K562 (cell line): ENCODE results near the gene INS. TPM values are rescaled to one million over a fixed set of nuclear protein-coding genes. Genes with fewer than 3 reads are reported as not detected.
A peak's percentile ranks its signal among the peaks of the same experiment; 100 is the strongest.

Experiments used
- ATAC-seq: fragments of 200-7000 bp; cut with Tn5 transposase; 3 replicates; pipeline ENCODE4 v1.9.1; 2020; ENCODE audit warnings: moderate library complexity
- BruUV-seq: library from RNA; stranded (reverse); fragments of 400-500 nt; replicated peaks from 2 replicates; lab custom pipeline; 2021; lab: Mats Ljungman, UMichigan
- CTCF ChIA-PET: fragments of 300-600 bp; formaldehyde crosslinking; extraction: SDS; loops from one replicate; lab custom pipeline; 2021; ENCODE audit warnings: low intra/inter-chr PET ratio; lab: Yijun Ruan, JAX
- POLR2A ChIA-PET: fragments of 300-600, 350-650 bp; sonication (Branson Sonifier 250); formaldehyde crosslinking; extraction: SDS; loops from one replicate; lab custom pipeline; 2021; ENCODE audit warnings: antibody characterized with exemption, inconsistent platforms; lab: Yijun Ruan, JAX
- DNase-seq, 4 experiments: peaks; one replicate each; pipeline versions ENCODE4 v3.0.0 to v3.0.0-alpha.2; 2011 to 2018; ENCODE audit warnings: low spot score in 3 of 4, mixed read lengths in 3 of 4; ENCODE audit errors: extremely low read depth in 1 of 4
- FAIRE-seq: peaks from 2 replicates; lab custom pipeline; 2011; peaks lifted over from hg19 to GRCh38; lab: Jason Lieb, UNC
- H2AFZ ChIP-seq: 2 replicates; pipeline ENCODE4 v1.6.0; 2011; ENCODE audit warnings: low read depth, low read length, control low read depth, inconsistent platforms
- H3K27ac ChIP-seq: fragments of 200-600 bp; 3 replicates; pipeline ENCODE4 v1.8.0; 2011; ENCODE audit warnings: low read depth, mild to moderate bottlenecking, control low read depth, inconsistent platforms, low read length, moderate library complexity, mixed read lengths; ENCODE audit errors: extremely low read depth
- H3K27me3 ChIP-seq, 2 experiments: fragments of 300-600 bp in 1 of 2; 2 replicates in 1 of 2; 3 replicates in 1 of 2; pipeline versions ENCODE4 v1.6.0 to v1.8.0; 2011; ENCODE audit warnings: inconsistent platforms in 2 of 2, low read length in 2 of 2, mild to moderate bottlenecking in 1 of 2, mixed read lengths in 1 of 2, moderate library complexity in 1 of 2; ENCODE audit not compliant: control insufficient read depth in 2 of 2, insufficient read depth in 2 of 2
- H3K36me3 ChIP-seq: fragments of 300-600 bp; 3 replicates; pipeline ENCODE4 v1.8.0; 2011; ENCODE audit warnings: mild to moderate bottlenecking, low read length, inconsistent platforms; ENCODE audit not compliant: control insufficient read depth, insufficient read depth
- H3K4me1 ChIP-seq, 2 experiments: fragments of 200-600 bp in 1 of 2; replicated peaks in 1 of 2; 2 replicates in 1 of 2; 3 replicates in 1 of 2; pipeline versions ENCODE4 v1.5.1 to v1.8.0; 2011; ENCODE audit warnings: inconsistent platforms in 2 of 2, low read length in 2 of 2, mild to moderate bottlenecking in 1 of 2, mixed read lengths in 1 of 2, moderate library complexity in 1 of 2; ENCODE audit not compliant: control insufficient read depth in 2 of 2, insufficient read depth in 2 of 2
- H3K4me2 ChIP-seq: 2 replicates; pipeline ENCODE4 v1.6.1; 2011; ENCODE audit warnings: low read length, control low read depth, inconsistent platforms, mixed read lengths; ENCODE audit not compliant: insufficient read depth
- H3K4me3 ChIP-seq: fragments of 200-600 bp; sonication (generic), shearing (Covaris generic); 2 replicates; pipeline ENCODE4 v1.5.1; 2016; ENCODE audit warnings: control low read depth, inconsistent platforms
- H3K79me2 ChIP-seq: fragments of 200-600 bp; 3 replicates; pipeline ENCODE4 v1.8.0; 2011; ENCODE audit warnings: low read length, inconsistent platforms; ENCODE audit not compliant: control insufficient read depth, insufficient read depth
- H3K9ac ChIP-seq, 2 experiments: 2 replicates each; pipeline versions ENCODE4 v1.6.0 to v1.6.1; 2011; ENCODE audit warnings: low read depth in 2 of 2, low read length in 2 of 2, control low read depth in 1 of 2, inconsistent platforms in 1 of 2, mild to moderate bottlenecking in 1 of 2, mixed read lengths in 1 of 2; ENCODE audit not compliant: insufficient read depth in 1 of 2
- H3K9me1 ChIP-seq: one replicate; pipeline ENCODE4 v1.6.0; 2011; ENCODE audit warnings: inconsistent platforms, mild to moderate bottlenecking, low read length, moderate library complexity; ENCODE audit not compliant: control insufficient read depth, insufficient read depth
- H3K9me3 ChIP-seq: replicated peaks from 2 replicates; pipeline ENCODE4 v1.5.1; 2011; ENCODE audit warnings: low read depth, low read length, inconsistent platforms; ENCODE audit not compliant: control insufficient read depth, insufficient read depth
- H4K20me1 ChIP-seq: replicated peaks from 2 replicates; pipeline ENCODE4 v1.6.1; 2011; ENCODE audit warnings: low read length, inconsistent platforms, mixed read lengths; ENCODE audit not compliant: control insufficient read depth, insufficient read depth
- CHCHD3 ChIP-seq: fragments of 250-450 bp; sonication (Bioruptor Pico); IDR thresholded peaks from 2 replicates; pipeline ENCODE4 v2.1.2; 2022; ENCODE audit warnings: mild to moderate bottlenecking
- THAP7 ChIP-seq: fragments of 250-450 bp; sonication (Bioruptor Pico); IDR thresholded peaks from 2 replicates; pipeline ENCODE4 v1.5.0; 2021
- WGBS: fragments of 100-300 bp; shearing (Covaris generic); methylation state at CpG from one replicate; pipeline ENCODE4 v1.1.6; 2016; ENCODE audit warnings: low coverage, mixed read lengths; ENCODE audit not compliant: insufficient coverage; ENCODE audit errors: missing lambda C conversion rate; 5-methylcytosine and 5-hydroxymethylcytosine counted together
- in situ Hi-C: fragments of 300-500 bp; cut with MboI; formaldehyde crosslinking; loops from 4 replicates; pipeline ENCODE4 v1.15.0; 2018; ENCODE audit warnings: inconsistent platforms, mixed read lengths
- intact Hi-C: fragments of 100-400 bp; cut with micrococcal nuclease; formaldehyde crosslinking; loops from 2 replicates; pipeline ENCODE4 v1.14.2; 2022
- microRNA counts: library from miRNA; unstranded; fragments of <30 nt; microRNA quantifications from one replicate; lab custom pipeline; 2016
- microRNA-seq: library from miRNA; unstranded; fragments of <30 nt; microRNA quantifications from one replicate; pipeline ENCODE4, GENCODE V29; 2018; ENCODE audit warnings: borderline microRNAs expressed
- polyA plus RNA-seq, 8 experiments: library from polyadenylated mRNA; depleted of rRNA in 4 of 8; stranded (reverse) in 5 of 8; unstranded in 3 of 8; fragments of >200 nt; fragmentation: Nextera tagmentation in 2 of 8; fragmentation: Illumina TruSeq in 1 of 8; extraction: Ambion mirVana in 2 of 8; extraction: Trizol in 1 of 8; gene quantifications; 2 replicates each; pipeline versions ENCODE4 v1.2.1 to v1.2.3, GENCODE V29; 2011 to 2014; ENCODE audit warnings: inconsistent platforms in 1 of 8, missing spikeins in 1 of 8
- small RNA-seq: library from RNA; depleted of rRNA; stranded (forward); fragments of <200 nt; gene quantifications from one replicate; pipeline ENCODE3, GENCODE V24; 2014
- total RNA-seq, 7 experiments: library from RNA; depleted of rRNA in 6 of 7; stranded (reverse); fragments of >200 nt in 6 of 7; fragmentation: Illumina TruSeq in 2 of 7; extraction: Trizol in 2 of 7; gene quantifications; 2 replicates each; pipeline versions ENCODE4 v1.2.1 to v1.2.3, GENCODE V29; 2011 to 2021; ENCODE audit warnings: low replicate concordance in 1 of 7

The INS gene
- total and polyA plus RNA-seq, 9 of the 15 experiments (the other 6 are each of a cell fraction or from before 2014, with no cell fraction given) = not detected

- Histone ChIP-seq H3K9me1 (no peaks in the 10 kb centered on the region), H3K27ac (no peak overlapping the region), H4K20me1 (peaks cover 3% of the 10 kb centered on the region; the same call in 1 of the 2 replicates), H3K27me3 (peaks cover 7 to 50% of the 10 kb centered on the region in 2 experiments; a peak in 3 of 5 replicates), H3K4me3 (no peak overlapping the region), H3K36me3 (no peaks in the 10 kb centered on the region), H3K4me1 (peaks cover 0 to 11% of the 10 kb centered on the region in 2 experiments; a peak in 1 of 5 replicates), H3K9ac (no peak overlapping the region), H3K79me2 (no peaks in the 10 kb centered on the region), H2AFZ (no peak overlapping the region), H3K4me2 (no peak overlapping the region), H3K9me3 (no peaks in the 10 kb centered on the region)
- ATAC-seq = no peak
- no peak for FAIRE-seq
- WGBS = 13% methylated on average over 12 of the region's 12 CpGs
- TF ChIP-seq THAP7 (CRISPR knock-in tag) = no peak
- no peak for TF ChIP-seq CHCHD3 (CRISPR knock-in tag)
- CTCF ChIA-PET = no interaction called here
- no peak for DNase-seq
- in situ Hi-C loops = no loop called here
- POLR2A ChIA-PET = interaction anchor here (0.6 kb wide), 1 partner anchor 177 kb away, joined by 3 read pairs; no protein-coding TSS in a partner anchor
- intact Hi-C loops = no loop called here
- no TSS peak for BruUV-seq
These were observed 50.5 kb downstream of the INS start for GRCh38 chr11:2110521-2110920.

MicroRNAs encoded within 50 kb of the gene (microRNA counts, 767-probe panel; counts per million panel counts)
- 870 counts per million, percentile 17 among the panel's probes with 10 or more counts for microRNA hsa-miR-483-3p (lab: Ali Mortazavi, UCI)
- microRNA hsa-miR-483-5p (lab: Ali Mortazavi, UCI) = not detected

Small RNA genes lying within 50 kb of the gene (microRNA-seq; reads per million reads assigned to microRNA genes)
- gene MIR4686 = not detected
- 0.27 reads per million for gene MIR483

Small RNA genes lying within 50 kb of the gene (small RNA-seq; reads per million reads assigned to genes)
- gene MIR4686 (not detected), gene MIR483 (not detected)

Other genes starting within 250 kb of the INS start
Only the 7 nearest of the 10 such genes appear.
- gene MRPL23, start 213.9 kb downstream of the INS start, total RNA-seq (2014; rRNA removed) = 109 and 128 TPM in 2 replicates
- gene MRPL23, start 213.9 kb downstream of the INS start, total RNA-seq (2014; rRNA removed; fragmentation: Illumina TruSeq; extraction: Trizol) = 17.5 and 22.7 TPM in 2 replicates
- gene MRPL23, start 213.9 kb downstream of the INS start, total RNA-seq (2015; rRNA removed; fragmentation: Illumina TruSeq; extraction: Trizol) = 46.2 and 53.3 TPM in 2 replicates
- gene MRPL23, start 213.9 kb downstream of the INS start, total RNA-seq (2021) = 63.7 and 72.7 TPM in 2 replicates
- 35.5 and 50.9 TPM in 2 replicates for gene MRPL23, start 213.9 kb downstream of the INS start, polyA plus RNA-seq (2011; rRNA removed)
- gene MRPL23, start 213.9 kb downstream of the INS start, polyA plus RNA-seq (2014; fragmentation: Illumina TruSeq; extraction: Trizol) = 37.4 and 42.9 TPM in 2 replicates
- gene MRPL23, start 213.9 kb downstream of the INS start, polyA plus RNA-seq (2014; fragmentation: Nextera tagmentation; extraction: Ambion mirVana) = 1 to 10 TPM in 1 of 2 experiments, under 1 TPM in 1; 0.44 to 1.1 TPM
- 79.9 and 85.9 TPM in 2 replicates for gene MRPL23, start 213.9 kb downstream of the INS start, polyA plus RNA-seq (2014; rRNA removed)
- gene H19, start 163.4 kb downstream of the INS start, total RNA-seq (2014; rRNA removed) = 18.7 and 20.7 TPM in 2 replicates
- 4.0 and 5.8 TPM in 2 replicates for gene H19, start 163.4 kb downstream of the INS start, total RNA-seq (2014; rRNA removed; fragmentation: Illumina TruSeq; extraction: Trizol)
- 20.5 and 24.6 TPM in 2 replicates for gene H19, start 163.4 kb downstream of the INS start, total RNA-seq (2015; rRNA removed; fragmentation: Illumina TruSeq; extraction: Trizol)
- gene H19, start 163.4 kb downstream of the INS start, total RNA-seq (2021) = 10.0 and 15.6 TPM in 2 replicates
- 220 and 682 TPM in 2 replicates for gene H19, start 163.4 kb downstream of the INS start, polyA plus RNA-seq (2011; rRNA removed)
- 15.7 and 19.7 TPM in 2 replicates for gene H19, start 163.4 kb downstream of the INS start, polyA plus RNA-seq (2014; fragmentation: Illumina TruSeq; extraction: Trizol)
- under 1 TPM; 0.13 to 0.63 TPM for gene H19, start 163.4 kb downstream of the INS start, polyA plus RNA-seq (2014; fragmentation: Nextera tagmentation; extraction: Ambion mirVana)
- gene H19, start 163.4 kb downstream of the INS start, polyA plus RNA-seq (2014; rRNA removed) = 13.0 and 18.2 TPM in 2 replicates
- not detected in 2 replicates for gene IGF2, start 21.8 kb downstream of the INS start, total RNA-seq (2014; rRNA removed)
- gene IGF2, start 21.8 kb downstream of the INS start, total RNA-seq (2014; rRNA removed; fragmentation: Illumina TruSeq; extraction: Trizol) = not detected in 2 replicates
- gene IGF2, start 21.8 kb downstream of the INS start, total RNA-seq (2015; rRNA removed; fragmentation: Illumina TruSeq; extraction: Trizol) = not detected in 2 replicates
- 0.16 and 0.67 TPM in 2 replicates for gene IGF2, start 21.8 kb downstream of the INS start, total RNA-seq (2021)
- not detected in 2 replicates for gene IGF2, start 21.8 kb downstream of the INS start, polyA plus RNA-seq (2011; rRNA removed)
- gene IGF2, start 21.8 kb downstream of the INS start, polyA plus RNA-seq (2014; fragmentation: Illumina TruSeq; extraction: Trizol) = not detected in 2 replicates
- gene IGF2, start 21.8 kb downstream of the INS start, polyA plus RNA-seq (2014; fragmentation: Nextera tagmentation; extraction: Ambion mirVana) = not detected
- 0.03 TPM in 1 of 2 replicates, not detected in the other for gene IGF2, start 21.8 kb downstream of the INS start, polyA plus RNA-seq (2014; rRNA removed)
- gene TH, start 10.6 kb upstream of the INS start, total RNA-seq (2014; rRNA removed) = not detected in 2 replicates
- not detected in 2 replicates for gene TH, start 10.6 kb upstream of the INS start, total RNA-seq (2014; rRNA removed; fragmentation: Illumina TruSeq; extraction: Trizol)
- gene TH, start 10.6 kb upstream of the INS start, total RNA-seq (2015; rRNA removed; fragmentation: Illumina TruSeq; extraction: Trizol) = not detected in 2 replicates
- gene TH, start 10.6 kb upstream of the INS start, total RNA-seq (2021) = not detected in 2 replicates
- gene TH, start 10.6 kb upstream of the INS start, polyA plus RNA-seq (2011; rRNA removed) = not detected in 2 replicates
- gene TH, start 10.6 kb upstream of the INS start, polyA plus RNA-seq (2014; fragmentation: Illumina TruSeq; extraction: Trizol) = not detected in 2 replicates
- not detected for gene TH, start 10.6 kb upstream of the INS start, polyA plus RNA-seq (2014; fragmentation: Nextera tagmentation; extraction: Ambion mirVana)
- gene TH, start 10.6 kb upstream of the INS start, polyA plus RNA-seq (2014; rRNA removed) = not detected in 2 replicates
- 1.4 and 1.7 TPM in 2 replicates for gene ASCL2, start 109.4 kb upstream of the INS start, total RNA-seq (2014; rRNA removed)
- gene ASCL2, start 109.4 kb upstream of the INS start, total RNA-seq (2014; rRNA removed; fragmentation: Illumina TruSeq; extraction: Trizol) = 0.11 TPM in 1 of 2 replicates, not detected in the other
- gene ASCL2, start 109.4 kb upstream of the INS start, total RNA-seq (2015; rRNA removed; fragmentation: Illumina TruSeq; extraction: Trizol) = 0.36 and 0.53 TPM in 2 replicates
- gene ASCL2, start 109.4 kb upstream of the INS start, total RNA-seq (2021) = 1.1 and 1.2 TPM in 2 replicates
- gene ASCL2, start 109.4 kb upstream of the INS start, polyA plus RNA-seq (2011; rRNA removed) = 0.07 and 0.15 TPM in 2 replicates
- gene ASCL2, start 109.4 kb upstream of the INS start, polyA plus RNA-seq (2014; fragmentation: Illumina TruSeq; extraction: Trizol) = 0.12 and 0.26 TPM in 2 replicates
- gene ASCL2, start 109.4 kb upstream of the INS start, polyA plus RNA-seq (2014; fragmentation: Nextera tagmentation; extraction: Ambion mirVana) = not detected
- gene ASCL2, start 109.4 kb upstream of the INS start, polyA plus RNA-seq (2014; rRNA removed) = 0.76 and 1.4 TPM in 2 replicates
- 1.3 and 2.0 TPM in 2 replicates for gene C11orf21, start 140.7 kb upstream of the INS start, total RNA-seq (2014; rRNA removed)
- gene C11orf21, start 140.7 kb upstream of the INS start, total RNA-seq (2014; rRNA removed; fragmentation: Illumina TruSeq; extraction: Trizol) = 0.64 and 0.65 TPM in 2 replicates
- 2.3 and 2.5 TPM in 2 replicates for gene C11orf21, start 140.7 kb upstream of the INS start, total RNA-seq (2015; rRNA removed; fragmentation: Illumina TruSeq; extraction: Trizol)
- gene C11orf21, start 140.7 kb upstream of the INS start, total RNA-seq (2021) = 2.1 and 2.6 TPM in 2 replicates
- gene C11orf21, start 140.7 kb upstream of the INS start, polyA plus RNA-seq (2011; rRNA removed) = 1.2 and 2.1 TPM in 2 replicates
- gene C11orf21, start 140.7 kb upstream of the INS start, polyA plus RNA-seq (2014; fragmentation: Illumina TruSeq; extraction: Trizol) = 1.0 and 1.3 TPM in 2 replicates
- under 1 TPM; 0.10 to 0.15 TPM for gene C11orf21, start 140.7 kb upstream of the INS start, polyA plus RNA-seq (2014; fragmentation: Nextera tagmentation; extraction: Ambion mirVana)
- 2.0 and 2.1 TPM in 2 replicates for gene C11orf21, start 140.7 kb upstream of the INS start, polyA plus RNA-seq (2014; rRNA removed)
- 3.0 and 3.4 TPM in 2 replicates for gene TSPAN32, start 140.8 kb upstream of the INS start, total RNA-seq (2014; rRNA removed)
- gene TSPAN32, start 140.8 kb upstream of the INS start, total RNA-seq (2014; rRNA removed; fragmentation: Illumina TruSeq; extraction: Trizol) = 0.86 and 1.4 TPM in 2 replicates
- gene TSPAN32, start 140.8 kb upstream of the INS start, total RNA-seq (2015; rRNA removed; fragmentation: Illumina TruSeq; extraction: Trizol) = 2.6 TPM in 2 replicates
- 4.8 and 5.9 TPM in 2 replicates for gene TSPAN32, start 140.8 kb upstream of the INS start, total RNA-seq (2021)
- 4.2 and 9.4 TPM in 2 replicates for gene TSPAN32, start 140.8 kb upstream of the INS start, polyA plus RNA-seq (2011; rRNA removed)
- 0.79 and 2.8 TPM in 2 replicates for gene TSPAN32, start 140.8 kb upstream of the INS start, polyA plus RNA-seq (2014; fragmentation: Illumina TruSeq; extraction: Trizol)
- under 1 TPM; 0.21 to 0.57 TPM for gene TSPAN32, start 140.8 kb upstream of the INS start, polyA plus RNA-seq (2014; fragmentation: Nextera tagmentation; extraction: Ambion mirVana)
- 3.3 and 7.3 TPM in 2 replicates for gene TSPAN32, start 140.8 kb upstream of the INS start, polyA plus RNA-seq (2014; rRNA removed)